HG03469 (cell line): Measurements from ENCODE around the gene DVL3.

ENCODE experiments used
- ATAC-seq: cut with Tn5 transposase; IDR thresholded peaks from one replicate; pipeline ENCODE4 v1.9.1; 2021; ENCODE audit warnings: mild to moderate bottlenecking, moderate library complexity, moderate number of reproducible peaks; ENCODE audit not compliant: unreplicated experiment

The DVL3 gene

GRCh38 chr3:184176377-184177330 is 21.5 kb downstream of the DVL3 start:
- ATAC-seq = no peak

DNA sequence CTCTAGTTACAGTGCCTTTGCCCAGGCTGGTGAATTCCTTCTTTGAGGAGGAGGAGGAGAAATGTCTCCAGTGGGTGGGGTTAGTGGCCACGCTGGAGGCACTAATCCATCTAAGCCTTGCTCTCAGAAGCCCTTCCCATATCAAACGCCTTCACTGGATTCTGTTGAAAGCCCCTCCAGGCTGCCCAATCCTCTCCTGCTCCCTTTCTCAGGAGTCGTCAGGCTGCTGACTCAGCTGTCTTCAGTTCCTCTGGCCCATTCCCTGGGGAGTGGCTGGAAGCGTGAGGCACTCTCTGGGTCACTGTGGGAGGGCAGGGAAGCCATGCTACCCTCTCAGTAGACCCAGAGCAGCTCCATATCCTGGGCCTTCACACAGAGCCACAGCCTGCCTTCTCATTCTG is 22.2 kb downstream of the DVL3 start:
- ATAC-seq = no peak

DNA sequence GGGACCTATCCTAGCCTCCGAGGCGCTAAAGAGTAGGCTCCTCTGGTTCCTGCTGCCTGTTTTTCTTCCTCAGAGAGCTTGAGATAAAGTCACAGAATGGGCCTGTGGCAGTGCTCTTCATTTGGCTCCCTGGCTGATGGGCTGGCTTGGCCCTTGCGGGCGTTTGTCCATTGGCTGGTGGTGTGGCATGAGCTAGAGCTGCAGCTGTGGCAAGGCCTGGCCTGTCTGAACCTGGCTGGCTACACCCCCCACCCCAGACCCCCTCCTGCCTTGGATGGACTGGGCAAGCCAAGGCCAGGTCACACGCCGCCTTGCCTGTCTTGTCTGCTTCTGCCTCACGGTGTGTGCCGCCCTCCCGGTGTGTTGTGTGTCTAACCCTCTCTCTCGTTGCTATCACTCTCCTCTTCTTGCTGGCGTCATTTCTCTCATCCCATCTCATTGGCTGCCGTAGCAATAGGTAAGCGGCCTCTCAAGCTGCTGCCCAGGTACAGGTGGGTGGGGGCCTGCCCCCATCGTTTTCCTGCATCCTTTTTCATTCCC is 22.7 kb downstream of the DVL3 start:
- ATAC-seq = no peak

GRCh38 chr3:184178521-184179138 is 23.5 kb downstream of the DVL3 start:
- ATAC-seq = no peak

GRCh38 chr3:184180165-184180564 is 25.0 kb downstream of the DVL3 start:
- ATAC-seq = no peak

DNA sequence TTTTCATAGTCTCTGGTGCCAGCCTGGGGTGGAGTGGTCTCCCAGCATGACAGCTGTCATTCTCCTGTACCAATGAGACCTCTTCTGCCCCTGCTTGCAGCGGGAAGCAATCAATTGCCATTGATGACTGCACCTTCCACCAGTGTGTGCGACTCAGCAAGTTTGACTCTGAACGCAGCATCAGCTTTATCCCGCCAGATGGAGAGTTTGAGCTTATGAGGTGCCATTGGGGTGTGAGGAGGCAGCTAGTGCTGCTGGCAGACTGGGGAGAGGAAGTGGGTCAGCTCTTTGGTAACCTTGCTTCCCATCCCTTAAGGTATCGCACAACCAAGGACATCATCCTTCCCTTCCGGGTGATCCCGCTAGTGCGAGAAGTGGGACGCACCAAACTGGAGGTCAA is 26.4 kb downstream of the DVL3 start:
- ATAC-seq = no peak

DNA sequence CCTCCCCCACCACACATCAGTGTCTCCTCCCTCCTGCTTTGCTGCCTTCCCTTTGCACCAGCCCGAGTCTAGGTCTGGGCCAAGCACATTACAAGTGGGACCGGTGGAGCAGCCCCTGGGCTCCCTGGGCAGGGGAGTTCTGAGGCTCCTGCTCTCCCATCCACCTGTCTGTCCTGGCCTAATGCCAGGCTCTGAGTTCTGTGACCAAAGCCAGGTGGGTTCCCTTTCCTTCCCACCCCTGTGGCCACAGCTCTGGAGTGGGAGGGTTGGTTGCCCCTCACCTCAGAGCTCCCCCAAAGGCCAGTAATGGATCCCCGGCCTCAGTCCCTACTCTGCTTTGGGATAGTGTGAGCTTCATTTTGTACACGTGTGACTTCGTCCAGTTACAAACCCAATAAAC is 28.5 kb downstream of the DVL3 start:
- no peak for ATAC-seq

DNA sequence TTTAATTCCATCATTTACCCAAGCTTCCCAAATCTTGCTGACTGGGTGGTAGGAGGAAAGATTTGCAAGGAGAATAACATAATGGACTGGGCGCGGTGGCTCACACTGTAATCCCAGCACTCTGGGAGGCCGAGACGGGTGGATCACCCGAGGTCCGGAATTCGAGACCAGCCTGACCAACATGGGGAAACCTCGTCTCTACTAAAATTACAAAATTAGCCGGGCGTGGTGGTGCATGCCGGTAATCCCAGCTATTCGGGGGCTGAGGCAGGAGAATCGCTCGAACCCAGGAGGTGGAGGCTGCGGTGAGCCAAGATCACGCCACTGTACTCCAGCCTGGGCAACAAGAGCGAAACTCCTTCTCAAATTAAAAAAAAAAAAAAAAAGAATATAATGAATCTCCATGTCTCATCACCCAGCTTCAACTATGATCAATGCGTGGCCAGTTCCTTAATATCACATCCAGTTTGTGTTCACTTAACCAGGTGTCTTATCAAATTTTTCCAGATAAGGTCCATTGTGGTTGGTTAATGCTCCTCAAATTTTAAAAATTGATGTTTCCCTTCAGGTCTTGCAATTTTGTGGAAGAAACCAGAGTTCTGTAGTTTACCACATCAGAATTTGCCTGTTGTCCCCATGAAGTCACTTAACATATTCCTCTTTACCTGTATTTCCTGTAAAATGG is 29.5 kb downstream of the DVL3 start:
- ATAC-seq = no peak

DNA sequence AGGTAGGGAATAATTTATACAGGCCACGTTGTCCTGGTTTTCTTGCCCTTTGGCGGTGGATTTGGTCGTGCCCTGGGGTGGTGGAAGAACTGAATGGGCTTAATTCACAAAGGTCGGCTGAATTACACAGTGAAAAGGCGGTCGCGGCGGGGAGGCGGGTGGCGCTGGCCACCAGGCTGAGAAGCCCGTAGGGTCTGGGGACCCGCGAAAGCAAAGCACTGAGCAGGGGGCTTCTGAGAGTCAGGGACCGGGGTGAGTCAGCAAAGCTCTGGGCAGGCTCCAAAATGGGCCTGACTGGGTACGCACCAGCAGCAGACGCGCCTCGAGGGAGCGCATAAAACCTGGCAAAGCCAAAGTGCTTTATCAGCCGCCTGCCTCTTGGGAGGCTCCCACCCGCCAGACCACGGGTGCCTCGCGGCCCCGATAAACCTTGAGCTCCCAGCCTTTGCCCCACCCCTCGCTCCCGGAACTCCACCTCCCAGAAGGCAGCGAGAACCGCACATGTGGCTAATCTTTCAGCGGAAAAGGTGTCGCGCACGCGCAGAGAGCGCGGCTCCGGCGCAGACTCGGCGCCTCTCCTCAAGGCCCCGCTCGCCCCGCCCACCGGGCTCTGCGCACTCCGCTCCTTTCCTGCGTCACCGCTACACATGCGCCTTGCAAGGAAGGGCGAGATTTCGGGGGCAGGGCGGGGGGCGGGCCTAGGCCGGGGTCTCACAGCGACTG is 30.4 kb downstream of the DVL3 start:
- peak; percentile 77 for ATAC-seq

DNA sequence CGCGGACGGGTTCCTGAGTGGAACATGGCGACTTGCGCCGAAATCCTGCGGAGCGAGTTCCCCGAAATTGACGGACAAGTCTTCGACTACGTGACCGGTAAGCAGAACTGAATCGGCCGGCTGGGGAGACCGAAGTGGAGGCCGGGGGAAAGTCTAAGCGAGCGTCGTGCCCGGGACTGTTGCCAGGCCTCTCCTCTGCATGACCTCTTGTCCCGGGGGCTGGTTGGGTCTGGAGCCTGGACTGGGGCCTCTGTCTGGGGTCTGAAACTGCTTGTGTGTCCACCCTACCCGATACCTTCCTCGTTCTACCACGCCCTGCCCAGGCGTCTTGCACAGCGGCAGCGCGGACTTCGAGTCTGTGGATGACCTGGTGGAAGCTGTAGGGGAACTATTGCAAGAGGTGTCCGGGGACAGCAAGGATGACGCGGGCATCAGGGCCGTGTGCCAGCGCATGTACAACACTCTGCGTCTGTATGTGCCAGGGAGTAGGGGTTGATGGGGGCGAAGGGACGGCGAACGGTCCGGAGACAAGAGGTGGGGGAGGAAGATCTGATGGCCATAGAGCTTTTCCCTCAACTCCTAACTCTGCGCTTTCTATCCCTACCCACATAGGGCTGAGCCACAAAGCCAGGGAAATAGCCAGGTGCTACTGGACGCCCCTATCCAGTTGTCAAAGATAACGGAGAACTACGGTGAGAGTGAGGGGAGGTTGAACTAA is 31.2 kb downstream of the DVL3 start, which contains the start of gene ABCF3:
TSS of gene ABCF3 (plus strand) at position 16 of the 718 bp plus-strand sequence. CDS start at position 25, 9 bp downstream.
- ATAC-seq = peak; percentile 4

GRCh38 chr3:184186902-184187207 is 31.7 kb downstream of the DVL3 start:
- no peak for ATAC-seq

DNA sequence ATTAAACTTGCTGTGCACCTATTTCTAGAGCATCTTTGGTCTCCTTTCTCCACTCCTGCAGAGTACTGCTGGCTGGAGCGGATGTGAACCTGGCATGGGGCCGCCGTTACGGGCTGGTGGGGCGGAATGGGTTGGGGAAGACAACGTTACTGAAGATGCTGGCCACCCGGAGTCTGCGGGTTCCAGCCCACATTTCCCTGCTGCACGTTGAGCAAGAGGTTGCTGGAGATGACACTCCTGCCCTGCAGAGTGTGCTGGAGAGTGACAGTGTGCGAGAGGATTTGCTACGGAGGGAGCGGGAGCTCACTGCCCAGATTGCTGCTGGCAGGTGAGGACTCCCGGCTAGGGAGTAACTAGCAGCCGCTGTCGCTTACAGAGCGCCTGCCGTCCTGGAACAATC is 32.9 kb downstream of the DVL3 start:
- ATAC-seq = no peak

GRCh38 chr3:184189421-184189820 is 34.2 kb downstream of the DVL3 start:
- ATAC-seq = no peak

- ATAC-seq = no peak
These were observed 37.7 kb downstream of the DVL3 start for GRCh38 chr3:184192889-184193288.

DNA sequence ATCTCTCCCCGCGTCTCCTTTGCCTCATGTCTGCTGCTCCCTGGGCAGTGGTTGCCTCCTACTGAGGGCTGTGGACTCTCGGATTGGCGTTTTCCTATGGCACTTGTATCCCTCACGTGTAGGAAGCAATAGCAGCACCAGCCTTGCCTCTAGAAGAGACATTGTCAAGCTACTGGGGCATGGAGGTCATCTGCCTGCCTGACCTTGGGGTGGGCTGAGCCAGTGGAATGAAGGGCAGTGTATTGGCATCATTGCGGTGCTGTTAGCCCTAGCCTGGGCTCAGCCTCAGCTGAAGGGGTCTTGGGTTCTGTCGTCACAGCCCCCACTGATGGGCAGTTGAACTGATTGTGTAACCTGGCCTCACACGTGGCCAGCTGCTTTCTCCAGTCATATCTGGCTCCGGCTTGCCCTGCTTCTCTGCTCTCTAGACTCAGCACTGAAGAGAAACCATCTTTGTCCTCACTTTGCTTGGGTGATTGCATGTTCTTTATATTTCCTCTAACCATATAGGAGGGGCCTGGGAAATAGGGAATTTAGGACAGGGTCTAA is 38.9 kb downstream of the DVL3 start:
- ATAC-seq = no peak

DNA sequence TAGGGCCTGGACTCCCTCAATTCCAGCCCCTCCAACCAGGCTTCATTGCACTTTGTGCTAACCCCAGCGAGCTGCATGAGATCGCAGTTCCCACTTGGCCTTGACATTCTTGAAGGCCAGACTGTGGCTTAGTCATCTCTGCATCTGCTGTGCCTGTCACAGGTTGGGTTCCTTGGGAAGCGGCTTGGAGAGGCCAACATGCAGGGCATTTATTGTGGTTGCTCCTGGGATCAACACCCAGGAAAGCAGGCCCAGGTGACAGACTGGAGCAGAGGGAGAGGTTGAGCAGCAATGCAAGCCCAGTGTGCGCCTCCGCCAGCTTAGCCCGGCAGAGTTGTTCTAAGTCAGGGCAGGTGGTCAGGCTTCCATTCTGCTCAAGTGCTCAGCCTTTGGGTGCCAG is 41.4 kb downstream of the DVL3 start:
- no peak for ATAC-seq

DNA sequence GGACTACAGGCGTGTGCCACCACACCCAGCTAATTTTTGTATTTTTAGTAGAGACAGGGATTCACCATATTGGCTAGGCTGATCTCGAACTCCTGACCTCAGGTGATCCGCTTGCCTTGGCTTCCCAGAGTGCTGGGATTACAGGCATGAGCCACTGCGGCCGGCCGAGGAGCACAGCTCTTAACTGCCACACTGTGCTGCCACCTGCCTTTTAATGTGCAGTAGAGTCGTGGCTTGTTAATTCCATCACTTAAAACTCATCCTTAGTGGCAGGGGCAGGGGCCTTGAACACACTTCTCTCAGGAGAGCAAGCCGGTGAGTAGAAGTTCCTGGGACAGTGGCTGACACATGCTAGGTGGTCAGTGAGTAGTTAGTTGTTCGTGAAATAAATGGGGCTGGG is 43.3 kb downstream of the DVL3 start:
- no peak for ATAC-seq

- ATAC-seq = no peak
These were observed 45.6 kb downstream of the DVL3 start for GRCh38 chr3:184200825-184201224.

DNA sequence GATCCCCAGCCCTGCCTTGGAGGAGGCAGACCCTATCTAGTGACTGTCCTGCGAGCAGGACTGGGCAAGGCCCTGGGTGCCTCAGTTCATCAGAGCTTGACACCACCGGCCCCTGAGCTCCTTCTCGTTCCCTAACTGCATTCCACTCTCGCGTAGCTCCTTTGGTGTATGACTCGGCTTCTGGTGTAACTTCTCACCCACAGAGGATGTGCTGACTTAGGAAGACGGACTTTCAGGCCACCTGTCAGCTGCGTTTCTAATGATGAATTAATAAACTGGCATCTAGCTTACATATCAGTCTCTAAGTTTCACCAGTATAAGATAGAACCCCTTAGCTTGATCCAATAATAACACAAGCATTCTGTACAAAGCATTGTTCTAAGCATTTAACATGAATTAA is 48.3 kb downstream of the DVL3 start:
- ATAC-seq = no peak
